Measurements from ENCODE around the gene LRRC3C. TPM values are rescaled to one million over a fixed set of nuclear protein-coding genes. Genes with fewer than 3 reads are reported as not detected.
A peak's percentile ranks its signal among the peaks of the same experiment; 100 is the strongest.
"Not testable (repeated sequence)": the region's sequence is repeated elsewhere in the genome, so short reads cannot be mapped to it uniquely, and the experiment has no call there.

The LRRC3C gene, protein sequence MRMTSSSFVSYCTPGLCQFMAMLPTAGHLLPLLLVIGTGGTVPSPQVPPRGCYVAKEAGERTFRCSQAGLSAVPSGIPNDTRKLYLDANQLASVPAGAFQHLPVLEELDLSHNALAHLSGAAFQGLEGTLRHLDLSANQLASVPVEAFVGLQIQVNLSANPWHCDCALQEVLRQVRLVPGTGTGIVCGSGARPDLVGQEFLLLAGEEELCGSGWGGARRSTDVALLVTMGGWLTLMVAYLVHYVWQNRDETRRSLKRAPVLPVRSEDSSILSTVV
- polyA plus RNA-seq: not detected

DNA sequence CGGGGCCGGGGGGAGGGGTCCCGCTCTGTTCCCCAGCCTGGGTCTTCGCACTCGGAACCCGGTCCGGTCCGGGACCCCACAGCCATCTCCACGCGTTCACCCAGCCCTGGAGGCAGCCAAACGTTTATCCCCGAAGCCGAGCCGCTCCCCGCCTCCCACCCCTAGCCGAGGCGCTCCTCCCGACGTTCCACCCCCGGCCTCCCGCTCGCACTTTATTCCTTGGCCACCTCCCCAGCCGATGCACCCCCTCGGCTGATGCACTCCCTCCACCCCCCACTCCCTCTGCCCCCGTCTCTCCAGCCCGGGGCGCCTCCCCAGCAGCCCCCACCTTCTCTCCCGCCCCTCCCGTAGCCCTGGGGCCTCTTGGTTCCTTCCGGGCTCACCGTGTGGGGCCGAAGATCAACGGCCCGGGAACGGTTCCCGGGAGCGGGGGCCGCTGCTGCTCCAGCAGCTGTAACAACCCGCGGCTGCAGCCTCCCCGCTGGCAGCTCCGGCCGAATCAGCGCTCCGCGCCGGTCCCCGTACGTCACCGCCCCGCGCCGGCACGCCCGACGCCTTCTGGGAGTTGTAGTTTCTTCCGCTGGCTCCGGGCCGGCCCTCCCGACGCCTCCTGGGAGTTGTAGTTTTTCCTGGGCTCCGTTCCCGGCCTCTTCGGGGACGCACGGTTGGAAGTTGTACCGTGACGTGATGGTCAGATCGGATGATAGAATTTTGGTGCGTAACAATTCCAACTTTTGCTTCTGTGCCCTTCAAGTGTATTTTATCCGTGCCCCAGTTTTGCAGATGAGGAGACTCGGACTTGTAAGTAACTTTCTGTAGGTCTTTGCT lies at the start of gene LRRC3C, which contains the start of gene ORMDL3:
LRRC3C (plus strand) TSS at position 632 of the 828 bp plus-strand sequence. CDS start 13,792 bp downstream, outside the sequence.
ORMDL3 (minus strand) TSS at position 501 of the 828 bp plus-strand sequence. CDS start 3,398 bp downstream, outside the sequence.
- WGBS, 2 donors: 1% methylated on average over 66 to 72 of the region's 72 CpGs
- peak within 1 kb of the TSS; percentile 65 to 84 for H3K4me3 ChIP-seq (ENCODE audit: low read depth in 1 of 2, low read length in 2 of 2)
- H3K27me3 ChIP-seq (ENCODE audit: control insufficient read depth in 1 of 2, insufficient read depth in 2 of 2, low read length in 2 of 2): no peaks in the 10 kb centered on the region
- peaks cover 3 to 16% of the 10 kb centered on the region in 2 donors for H3K4me1 ChIP-seq (ENCODE audit: control insufficient read depth in 2 of 2, insufficient read depth in 2 of 2, low read length in 1 of 2)
- H3K9me3 ChIP-seq (ENCODE audit: control insufficient read depth in 2 of 2, insufficient read depth in 1 of 2, low read depth in 1 of 2, low read length in 1 of 2): no peaks in the 10 kb centered on the region
- peak within 1 kb of the TSS; percentile 83 to 90 for H3K27ac ChIP-seq (ENCODE audit: low read depth in 2 of 2, low read length in 1 of 2)
- peaks cover 2 to 16% of the 10 kb centered on the region in 2 donors for H3K36me3 ChIP-seq (ENCODE audit: control insufficient read depth in 2 of 2, insufficient read depth in 2 of 2, low read length in 1 of 2)

- not testable (repeated sequence) for H3K27ac ChIP-seq (ENCODE audit: low read depth in 2 of 2, low read length in 1 of 2); H3K4me3 ChIP-seq (ENCODE audit: low read depth in 1 of 2, low read length in 2 of 2); H3K27me3 ChIP-seq (ENCODE audit: control insufficient read depth in 1 of 2, insufficient read depth in 2 of 2, low read length in 2 of 2); H3K4me1 ChIP-seq (ENCODE audit: control insufficient read depth in 2 of 2, insufficient read depth in 2 of 2, low read length in 1 of 2); H3K9me3 ChIP-seq (ENCODE audit: control insufficient read depth in 2 of 2, insufficient read depth in 1 of 2, low read depth in 1 of 2, low read length in 1 of 2); H3K36me3 ChIP-seq (ENCODE audit: control insufficient read depth in 2 of 2, insufficient read depth in 2 of 2, low read length in 1 of 2)
- 75% methylated on average over 5 of the region's 5 CpGs for WGBS, 2 donors
Measured at GRCh38 chr17:39886102-39886501, 41.4 kb upstream of the LRRC3C start.

DNA sequence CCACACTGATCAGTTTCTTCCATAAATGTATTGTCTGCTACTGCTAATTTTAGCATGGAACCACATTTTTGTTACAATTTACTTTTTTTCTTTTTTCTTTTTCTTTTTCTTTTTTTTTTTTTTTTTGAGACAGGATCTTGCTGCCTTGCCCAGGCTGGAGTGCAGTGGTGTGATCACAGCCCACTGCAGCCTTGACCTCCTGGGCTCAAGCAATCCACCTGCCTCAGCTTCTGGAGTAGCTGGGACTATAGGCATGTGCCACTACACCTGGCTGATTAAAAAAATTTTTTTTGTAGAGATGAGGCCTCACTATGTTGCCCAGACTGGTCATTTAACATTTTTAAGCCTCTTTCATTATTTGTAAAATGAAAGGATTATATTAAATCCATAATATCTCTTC lies 40.5 kb upstream of the LRRC3C start:
- H3K27me3 ChIP-seq (ENCODE audit: control insufficient read depth in 1 of 2, insufficient read depth in 2 of 2, low read length in 2 of 2): no peaks in the 10 kb centered on the region
- no peaks in the 10 kb centered on the region for H3K9me3 ChIP-seq (ENCODE audit: control insufficient read depth in 2 of 2, insufficient read depth in 1 of 2, low read depth in 1 of 2, low read length in 1 of 2)
- H3K4me3 ChIP-seq (ENCODE audit: low read depth in 1 of 2, low read length in 2 of 2): no peak overlapping the region
- no peaks in the 10 kb centered on the region for H3K4me1 ChIP-seq (ENCODE audit: control insufficient read depth in 2 of 2, insufficient read depth in 2 of 2, low read length in 1 of 2)
- no peak overlapping the region for H3K27ac ChIP-seq (ENCODE audit: low read depth in 2 of 2, low read length in 1 of 2)
- no peaks in the 10 kb centered on the region for H3K36me3 ChIP-seq (ENCODE audit: control insufficient read depth in 2 of 2, insufficient read depth in 2 of 2, low read length in 1 of 2)

GRCh38 chr17:39889200-39889599 lies 38.3 kb upstream of the LRRC3C start:
- 17 to 26% methylated on average over 2 of the region's 2 CpGs for WGBS, 2 donors
- no peaks in the 10 kb centered on the region for H3K9me3 ChIP-seq (ENCODE audit: control insufficient read depth in 2 of 2, insufficient read depth in 1 of 2, low read depth in 1 of 2, low read length in 1 of 2)
- no peak overlapping the region for H3K4me3 ChIP-seq (ENCODE audit: low read depth in 1 of 2, low read length in 2 of 2)
- no peak overlapping the region for H3K27ac ChIP-seq (ENCODE audit: low read depth in 2 of 2, low read length in 1 of 2)
- no peaks in the 10 kb centered on the region for H3K4me1 ChIP-seq (ENCODE audit: control insufficient read depth in 2 of 2, insufficient read depth in 2 of 2, low read length in 1 of 2)
- H3K36me3 ChIP-seq (ENCODE audit: control insufficient read depth in 2 of 2, insufficient read depth in 2 of 2, low read length in 1 of 2): no peaks in the 10 kb centered on the region
- H3K27me3 ChIP-seq (ENCODE audit: control insufficient read depth in 1 of 2, insufficient read depth in 2 of 2, low read length in 2 of 2): no peaks in the 10 kb centered on the region

- Histone ChIP-seq H3K4me3 (ENCODE audit: low read depth in 1 of 2, low read length in 2 of 2) (no peak overlapping the region), H3K27me3 (ENCODE audit: control insufficient read depth in 1 of 2, insufficient read depth in 2 of 2, low read length in 2 of 2) (no peaks in the 10 kb centered on the region), H3K27ac (ENCODE audit: low read depth in 2 of 2, low read length in 1 of 2) (no peak overlapping the region), H3K4me1 (ENCODE audit: control insufficient read depth in 2 of 2, insufficient read depth in 2 of 2, low read length in 1 of 2) (no peaks in the 10 kb centered on the region), H3K36me3 (ENCODE audit: control insufficient read depth in 2 of 2, insufficient read depth in 2 of 2, low read length in 1 of 2) (no peaks in the 10 kb centered on the region), H3K9me3 (ENCODE audit: control insufficient read depth in 2 of 2, insufficient read depth in 1 of 2, low read depth in 1 of 2, low read length in 1 of 2) (no peaks in the 10 kb centered on the region)
- 20 to 21% methylated on average over 3 of the region's 3 CpGs for WGBS, 2 donors
Measured at GRCh38 chr17:39894681-39895376, 32.7 kb upstream of the LRRC3C start.

DNA sequence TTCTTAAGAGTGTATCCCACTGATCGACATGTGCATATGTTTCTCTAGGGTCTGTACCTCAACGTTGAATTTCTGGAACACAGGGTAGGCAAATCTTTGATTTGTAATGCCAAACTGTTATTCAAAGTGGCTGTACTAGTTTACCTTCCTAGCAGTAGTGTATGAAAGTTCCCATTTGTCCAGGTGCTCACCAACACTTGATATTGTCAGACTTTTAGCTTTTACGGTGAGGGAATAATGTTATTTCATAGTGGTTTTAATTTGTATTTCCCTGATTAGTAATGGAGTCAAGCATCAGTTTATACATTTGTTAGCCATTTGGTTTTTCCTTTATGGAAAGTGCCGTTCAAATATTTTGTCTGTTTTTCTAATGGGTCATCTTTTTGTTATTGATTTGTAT lies 29.4 kb upstream of the LRRC3C start:
- no peak overlapping the region for H3K4me3 ChIP-seq (ENCODE audit: low read depth in 1 of 2, low read length in 2 of 2)
- 94 to 96% methylated on average over 4 of the region's 4 CpGs for WGBS, 2 donors

DNA sequence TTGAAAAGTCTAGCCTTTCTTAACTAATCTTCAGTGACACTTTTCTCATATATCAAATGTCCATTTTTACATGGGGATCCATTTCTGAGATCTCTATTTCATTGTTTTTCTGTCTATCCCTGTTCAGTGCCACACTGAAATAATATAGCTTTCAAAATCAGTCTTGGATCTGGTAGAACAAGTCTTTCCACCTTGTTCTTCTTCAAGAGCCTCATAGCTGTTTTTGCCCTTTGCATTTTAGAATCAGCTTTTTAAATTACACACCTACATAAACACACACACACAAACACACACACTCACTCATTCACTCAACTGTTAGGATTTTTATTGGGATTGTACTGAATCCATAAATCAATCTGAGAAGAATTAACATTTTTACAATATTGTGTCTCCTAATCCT lies 28.3 kb upstream of the LRRC3C start:
- no peaks in the 10 kb centered on the region for H3K9me3 ChIP-seq (ENCODE audit: control insufficient read depth in 2 of 2, insufficient read depth in 1 of 2, low read depth in 1 of 2, low read length in 1 of 2)

More for the DNA sequence above, 29.4 kb upstream of the LRRC3C start:
- Histone ChIP-seq H3K27me3 (ENCODE audit: control insufficient read depth in 1 of 2, insufficient read depth in 2 of 2, low read length in 2 of 2) (no peaks in the 10 kb centered on the region), H3K27ac (ENCODE audit: low read depth in 2 of 2, low read length in 1 of 2) (no peak overlapping the region), H3K36me3 (ENCODE audit: control insufficient read depth in 2 of 2, insufficient read depth in 2 of 2, low read length in 1 of 2) (no peaks in the 10 kb centered on the region), H3K9me3 (ENCODE audit: control insufficient read depth in 2 of 2, insufficient read depth in 1 of 2, low read depth in 1 of 2, low read length in 1 of 2) (no peaks in the 10 kb centered on the region), H3K4me1 (ENCODE audit: control insufficient read depth in 2 of 2, insufficient read depth in 2 of 2, low read length in 1 of 2) (no peaks in the 10 kb centered on the region)

GRCh38 chr17:39902027-39902426 lies 25.5 kb upstream of the LRRC3C start:
- not testable (repeated sequence) for H3K36me3 ChIP-seq (ENCODE audit: control insufficient read depth in 2 of 2, insufficient read depth in 2 of 2, low read length in 1 of 2); H3K27me3 ChIP-seq (ENCODE audit: control insufficient read depth in 1 of 2, insufficient read depth in 2 of 2, low read length in 2 of 2); H3K9me3 ChIP-seq (ENCODE audit: control insufficient read depth in 2 of 2, insufficient read depth in 1 of 2, low read depth in 1 of 2, low read length in 1 of 2); H3K4me1 ChIP-seq (ENCODE audit: control insufficient read depth in 2 of 2, insufficient read depth in 2 of 2, low read length in 1 of 2); H3K4me3 ChIP-seq (ENCODE audit: low read depth in 1 of 2, low read length in 2 of 2); H3K27ac ChIP-seq (ENCODE audit: low read depth in 2 of 2, low read length in 1 of 2)
- WGBS, 2 donors: 94 to 98% methylated on average over 2 of the region's 2 CpGs

More for the DNA sequence above, 28.3 kb upstream of the LRRC3C start:
- H3K27ac ChIP-seq (ENCODE audit: low read depth in 2 of 2, low read length in 1 of 2): no peak overlapping the region
- no peak overlapping the region for H3K4me3 ChIP-seq (ENCODE audit: low read depth in 1 of 2, low read length in 2 of 2)
- H3K36me3 ChIP-seq (ENCODE audit: control insufficient read depth in 2 of 2, insufficient read depth in 2 of 2, low read length in 1 of 2): no peaks in the 10 kb centered on the region
- no peaks in the 10 kb centered on the region for H3K4me1 ChIP-seq (ENCODE audit: control insufficient read depth in 2 of 2, insufficient read depth in 2 of 2, low read length in 1 of 2)
- no peaks in the 10 kb centered on the region for H3K27me3 ChIP-seq (ENCODE audit: control insufficient read depth in 1 of 2, insufficient read depth in 2 of 2, low read length in 2 of 2)

DNA sequence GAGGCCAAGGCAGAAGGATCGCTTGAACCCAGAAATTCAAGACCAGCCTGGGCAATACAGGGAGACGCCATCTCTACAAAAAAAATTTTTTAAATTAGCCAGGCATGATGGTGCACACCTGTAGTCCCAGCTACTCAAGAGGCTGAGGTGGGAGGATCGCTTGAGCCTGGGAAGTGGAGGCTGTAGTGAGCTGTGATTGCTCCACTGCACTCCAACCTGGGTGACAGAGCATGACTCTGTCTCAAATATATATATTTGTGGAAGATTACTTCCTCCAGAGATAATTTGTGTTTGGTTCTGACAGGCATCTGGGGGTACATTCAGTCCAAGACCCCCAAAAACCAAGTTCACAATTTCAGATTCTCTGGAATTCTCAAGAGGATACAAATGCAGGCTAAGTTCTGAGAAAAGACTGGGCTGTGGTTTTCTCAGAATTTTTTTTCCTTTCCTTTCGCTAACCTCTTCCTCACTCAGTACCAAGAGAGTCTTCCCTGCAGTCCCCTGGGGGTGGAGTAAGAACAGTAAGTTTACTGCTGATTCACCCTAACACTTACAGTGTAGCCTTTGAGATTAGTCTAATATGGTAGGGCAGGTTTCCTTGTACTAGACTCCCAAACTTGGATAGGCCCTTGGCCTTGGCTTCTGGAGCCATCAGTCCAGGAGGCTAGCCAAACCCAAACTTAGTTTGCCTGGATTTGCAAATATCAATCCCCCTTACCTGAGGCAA lies 24.2 kb upstream of the LRRC3C start:
- H3K4me3 ChIP-seq (ENCODE audit: low read depth in 1 of 2, low read length in 2 of 2): no peak overlapping the region
- H3K36me3 ChIP-seq (ENCODE audit: control insufficient read depth in 2 of 2, insufficient read depth in 2 of 2, low read length in 1 of 2): no peaks in the 10 kb centered on the region
- no peaks in the 10 kb centered on the region for H3K27me3 ChIP-seq (ENCODE audit: control insufficient read depth in 1 of 2, insufficient read depth in 2 of 2, low read length in 2 of 2)
- WGBS, 2 donors: 93 to 96% methylated on average over 4 of the region's 4 CpGs
- H3K9me3 ChIP-seq (ENCODE audit: control insufficient read depth in 2 of 2, insufficient read depth in 1 of 2, low read depth in 1 of 2, low read length in 1 of 2): no peaks in the 10 kb centered on the region
- no peak overlapping the region for H3K27ac ChIP-seq (ENCODE audit: low read depth in 2 of 2, low read length in 1 of 2)
- H3K4me1 ChIP-seq (ENCODE audit: control insufficient read depth in 2 of 2, insufficient read depth in 2 of 2, low read length in 1 of 2): no peaks in the 10 kb centered on the region

Measured in esophagus (tissue), 2 donors.